Measurements from ENCODE around the gene CLOCK.

CLOCK gene

DNA sequence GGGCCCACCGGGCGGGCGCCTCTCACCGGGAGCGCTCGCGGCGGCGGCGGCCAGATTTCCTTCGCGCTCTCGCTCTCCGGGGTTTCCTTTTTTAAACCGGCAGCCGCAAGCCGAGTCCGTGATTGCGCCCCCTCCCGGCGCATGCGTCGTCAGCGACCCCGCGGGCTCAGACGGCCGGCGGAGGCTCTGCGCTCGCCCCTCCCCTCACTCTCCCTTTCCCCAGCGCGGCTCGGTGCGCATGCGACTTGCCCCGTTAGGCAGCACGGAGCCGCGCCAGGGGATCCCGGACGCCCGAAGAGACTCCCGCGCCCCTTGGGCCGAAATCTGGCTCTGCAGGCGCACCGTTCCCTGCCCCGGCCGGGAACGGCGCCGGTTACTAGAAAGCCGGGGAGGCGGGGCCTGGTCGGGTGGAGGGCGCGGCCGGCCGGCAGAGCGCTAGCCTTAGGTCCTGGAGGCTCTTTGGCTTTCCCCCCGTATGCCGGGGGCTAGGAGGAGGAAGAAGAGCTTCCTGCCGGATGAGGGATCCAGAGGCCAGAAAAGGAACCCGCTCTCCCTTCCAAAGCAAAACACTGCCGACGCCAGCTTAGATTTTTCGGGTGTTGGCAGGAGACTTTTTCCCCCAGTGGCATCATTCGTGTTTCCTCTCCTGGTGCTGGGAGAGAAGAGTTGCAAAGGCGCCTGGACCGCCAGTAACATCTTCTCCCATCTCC, at the start of gene CLOCK (continued):
- TF ChIP-seq ZNF521 (tag by site-specific recombination; IDR thresholded peaks at IDR 0.05) (no peak), ZNF239 (tag by site-specific recombination; IDR thresholded peaks at IDR 0.05) (no peak), ZNF660 (tag by site-specific recombination; IDR thresholded peaks at IDR 0.05) (peak; percentile 41; the same call in 1 of the 2 replicates), ZNF350 (tag by site-specific recombination; IDR thresholded peaks at IDR 0.05) (no peak), ZSCAN16 (tag by site-specific recombination; IDR thresholded peaks at IDR 0.05) (no peak; the same call in 1 of the 2 replicates), MEIS1 (CRISPR knock-in tag; IDR thresholded peaks at IDR 0.05; ENCODE audit: borderline replicate concordance) (no peak), ZNF558 (tag by site-specific recombination; IDR thresholded peaks at IDR 0.05) (no peak), SCRT1 (tag by site-specific recombination; IDR thresholded peaks at IDR 0.05; ENCODE audit: borderline replicate concordance) (no peak), ZFP41 (tag by site-specific recombination; IDR thresholded peaks at IDR 0.05; ENCODE audit: borderline replicate concordance) (no peak), ZNF157 (tag by site-specific recombination; IDR thresholded peaks at IDR 0.05) (no peak), ZNF138 (tag by site-specific recombination; IDR thresholded peaks at IDR 0.05; ENCODE audit: borderline replicate concordance) (no peak), ZNF501 (tag by site-specific recombination; IDR thresholded peaks at IDR 0.05) (peak; percentile 39; the same call in 1 of the 2 replicates), ZNF324 (tag by site-specific recombination; IDR thresholded peaks at IDR 0.05) (0 out of 2 replicates have a peak, but pooled peaks have one; percentile 8), SCRT2 (tag by site-specific recombination; IDR thresholded peaks at IDR 0.05) (no peak), KLF16 (tag by site-specific recombination; IDR thresholded peaks at IDR 0.05) (no peak), RBAK (tag by site-specific recombination; IDR thresholded peaks at IDR 0.05) (no peak), ZNF571 (tag by site-specific recombination; IDR thresholded peaks at IDR 0.05) (no peak), ZBTB20 (tag by site-specific recombination; IDR thresholded peaks at IDR 0.05) (peak; percentile 80; the same call in 1 of the 2 replicates), YY1 (tag by site-specific recombination; IDR thresholded peaks at IDR 0.05) (no peak), ZBTB21 (tag by site-specific recombination; IDR thresholded peaks at IDR 0.05) (no peak), ZNF76 (tag by site-specific recombination; IDR thresholded peaks at IDR 0.05; ENCODE audit: borderline replicate concordance, low read depth) (peak; percentile 25; the same call in 1 of the 2 replicates)
- TF ChIP-seq, protein P1, sequence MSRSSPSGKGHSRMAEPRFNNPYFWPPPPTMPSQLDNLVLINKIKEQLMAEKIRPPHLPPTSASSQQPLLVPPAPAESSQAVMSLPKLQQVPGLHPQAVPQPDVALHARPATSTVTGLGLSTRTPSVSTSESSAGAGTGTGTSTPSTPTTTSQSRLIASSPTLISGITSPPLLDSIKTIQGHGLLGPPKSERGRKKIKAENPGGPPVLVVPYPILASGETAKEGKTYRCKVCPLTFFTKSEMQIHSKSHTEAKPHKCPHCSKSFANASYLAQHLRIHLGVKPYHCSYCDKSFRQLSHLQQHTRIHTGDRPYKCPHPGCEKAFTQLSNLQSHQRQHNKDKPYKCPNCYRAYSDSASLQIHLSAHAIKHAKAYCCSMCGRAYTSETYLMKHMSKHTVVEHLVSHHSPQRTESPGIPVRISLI (tag by site-specific recombination; IDR thresholded peaks at IDR 0.05), result no peak
- TF ChIP-seq, protein P2, sequence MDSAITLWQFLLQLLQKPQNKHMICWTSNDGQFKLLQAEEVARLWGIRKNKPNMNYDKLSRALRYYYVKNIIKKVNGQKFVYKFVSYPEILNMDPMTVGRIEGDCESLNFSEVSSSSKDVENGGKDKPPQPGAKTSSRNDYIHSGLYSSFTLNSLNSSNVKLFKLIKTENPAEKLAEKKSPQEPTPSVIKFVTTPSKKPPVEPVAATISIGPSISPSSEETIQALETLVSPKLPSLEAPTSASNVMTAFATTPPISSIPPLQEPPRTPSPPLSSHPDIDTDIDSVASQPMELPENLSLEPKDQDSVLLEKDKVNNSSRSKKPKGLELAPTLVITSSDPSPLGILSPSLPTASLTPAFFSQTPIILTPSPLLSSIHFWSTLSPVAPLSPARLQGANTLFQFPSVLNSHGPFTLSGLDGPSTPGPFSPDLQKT (IDR thresholded peaks at IDR 0.05; ENCODE audit: borderline replicate concordance, low read depth, low read length), result no peak
- TF ChIP-seq, protein P3, sequence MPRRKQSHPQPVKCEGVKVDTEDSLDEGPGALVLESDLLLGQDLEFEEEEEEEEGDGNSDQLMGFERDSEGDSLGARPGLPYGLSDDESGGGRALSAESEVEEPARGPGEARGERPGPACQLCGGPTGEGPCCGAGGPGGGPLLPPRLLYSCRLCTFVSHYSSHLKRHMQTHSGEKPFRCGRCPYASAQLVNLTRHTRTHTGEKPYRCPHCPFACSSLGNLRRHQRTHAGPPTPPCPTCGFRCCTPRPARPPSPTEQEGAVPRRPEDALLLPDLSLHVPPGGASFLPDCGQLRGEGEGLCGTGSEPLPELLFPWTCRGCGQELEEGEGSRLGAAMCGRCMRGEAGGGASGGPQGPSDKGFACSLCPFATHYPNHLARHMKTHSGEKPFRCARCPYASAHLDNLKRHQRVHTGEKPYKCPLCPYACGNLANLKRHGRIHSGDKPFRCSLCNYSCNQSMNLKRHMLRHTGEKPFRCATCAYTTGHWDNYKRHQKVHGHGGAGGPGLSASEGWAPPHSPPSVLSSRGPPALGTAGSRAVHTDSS (tag by site-specific recombination; IDR thresholded peaks at IDR 0.05), result peak; percentile 56; the same call in 1 of the 2 replicates
- TF ChIP-seq, protein P4, sequence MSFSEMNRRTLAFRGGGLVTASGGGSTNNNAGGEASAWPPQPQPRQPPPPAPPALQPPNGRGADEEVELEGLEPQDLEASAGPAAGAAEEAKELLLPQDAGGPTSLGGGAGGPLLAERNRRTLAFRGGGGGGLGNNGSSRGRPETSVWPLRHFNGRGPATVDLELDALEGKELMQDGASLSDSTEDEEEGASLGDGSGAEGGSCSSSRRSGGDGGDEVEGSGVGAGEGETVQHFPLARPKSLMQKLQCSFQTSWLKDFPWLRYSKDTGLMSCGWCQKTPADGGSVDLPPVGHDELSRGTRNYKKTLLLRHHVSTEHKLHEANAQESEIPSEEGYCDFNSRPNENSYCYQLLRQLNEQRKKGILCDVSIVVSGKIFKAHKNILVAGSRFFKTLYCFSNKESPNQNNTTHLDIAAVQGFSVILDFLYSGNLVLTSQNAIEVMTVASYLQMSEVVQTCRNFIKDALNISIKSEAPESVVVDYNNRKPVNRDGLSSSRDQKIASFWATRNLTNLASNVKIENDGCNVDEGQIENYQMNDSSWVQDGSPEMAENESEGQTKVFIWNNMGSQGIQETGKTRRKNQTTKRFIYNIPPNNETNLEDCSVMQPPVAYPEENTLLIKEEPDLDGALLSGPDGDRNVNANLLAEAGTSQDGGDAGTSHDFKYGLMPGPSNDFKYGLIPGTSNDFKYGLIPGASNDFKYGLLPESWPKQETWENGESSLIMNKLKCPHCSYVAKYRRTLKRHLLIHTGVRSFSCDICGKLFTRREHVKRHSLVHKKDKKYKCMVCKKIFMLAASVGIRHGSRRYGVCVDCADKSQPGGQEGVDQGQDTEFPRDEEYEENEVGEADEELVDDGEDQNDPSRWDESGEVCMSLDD (tag by site-specific recombination; IDR thresholded peaks at IDR 0.05), result peak; percentile 62
- TF ChIP-seq, protein P5, sequence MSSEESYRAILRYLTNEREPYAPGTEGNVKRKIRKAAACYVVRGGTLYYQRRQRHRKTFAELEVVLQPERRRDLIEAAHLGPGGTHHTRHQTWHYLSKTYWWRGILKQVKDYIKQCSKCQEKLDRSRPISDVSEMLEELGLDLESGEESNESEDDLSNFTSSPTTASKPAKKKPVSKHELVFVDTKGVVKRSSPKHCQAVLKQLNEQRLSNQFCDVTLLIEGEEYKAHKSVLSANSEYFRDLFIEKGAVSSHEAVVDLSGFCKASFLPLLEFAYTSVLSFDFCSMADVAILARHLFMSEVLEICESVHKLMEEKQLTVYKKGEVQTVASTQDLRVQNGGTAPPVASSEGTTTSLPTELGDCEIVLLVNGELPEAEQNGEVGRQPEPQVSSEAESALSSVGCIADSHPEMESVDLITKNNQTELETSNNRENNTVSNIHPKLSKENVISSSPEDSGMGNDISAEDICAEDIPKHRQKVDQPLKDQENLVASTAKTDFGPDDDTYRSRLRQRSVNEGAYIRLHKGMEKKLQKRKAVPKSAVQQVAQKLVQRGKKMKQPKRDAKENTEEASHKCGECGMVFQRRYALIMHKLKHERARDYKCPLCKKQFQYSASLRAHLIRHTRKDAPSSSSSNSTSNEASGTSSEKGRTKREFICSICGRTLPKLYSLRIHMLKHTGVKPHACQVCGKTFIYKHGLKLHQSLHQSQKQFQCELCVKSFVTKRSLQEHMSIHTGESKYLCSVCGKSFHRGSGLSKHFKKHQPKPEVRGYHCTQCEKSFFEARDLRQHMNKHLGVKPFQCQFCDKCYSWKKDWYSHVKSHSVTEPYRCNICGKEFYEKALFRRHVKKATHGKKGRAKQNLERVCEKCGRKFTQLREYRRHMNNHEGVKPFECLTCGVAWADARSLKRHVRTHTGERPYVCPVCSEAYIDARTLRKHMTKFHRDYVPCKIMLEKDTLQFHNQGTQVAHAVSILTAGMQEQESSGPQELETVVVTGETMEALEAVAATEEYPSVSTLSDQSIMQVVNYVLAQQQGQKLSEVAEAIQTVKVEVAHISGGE (tag by site-specific recombination; conservative IDR thresholded peaks at IDR 0.05; ENCODE audit: low read depth), result peak; percentile 25; the same call in 1 of the 2 replicates
- TF ChIP-seq, protein P6, sequence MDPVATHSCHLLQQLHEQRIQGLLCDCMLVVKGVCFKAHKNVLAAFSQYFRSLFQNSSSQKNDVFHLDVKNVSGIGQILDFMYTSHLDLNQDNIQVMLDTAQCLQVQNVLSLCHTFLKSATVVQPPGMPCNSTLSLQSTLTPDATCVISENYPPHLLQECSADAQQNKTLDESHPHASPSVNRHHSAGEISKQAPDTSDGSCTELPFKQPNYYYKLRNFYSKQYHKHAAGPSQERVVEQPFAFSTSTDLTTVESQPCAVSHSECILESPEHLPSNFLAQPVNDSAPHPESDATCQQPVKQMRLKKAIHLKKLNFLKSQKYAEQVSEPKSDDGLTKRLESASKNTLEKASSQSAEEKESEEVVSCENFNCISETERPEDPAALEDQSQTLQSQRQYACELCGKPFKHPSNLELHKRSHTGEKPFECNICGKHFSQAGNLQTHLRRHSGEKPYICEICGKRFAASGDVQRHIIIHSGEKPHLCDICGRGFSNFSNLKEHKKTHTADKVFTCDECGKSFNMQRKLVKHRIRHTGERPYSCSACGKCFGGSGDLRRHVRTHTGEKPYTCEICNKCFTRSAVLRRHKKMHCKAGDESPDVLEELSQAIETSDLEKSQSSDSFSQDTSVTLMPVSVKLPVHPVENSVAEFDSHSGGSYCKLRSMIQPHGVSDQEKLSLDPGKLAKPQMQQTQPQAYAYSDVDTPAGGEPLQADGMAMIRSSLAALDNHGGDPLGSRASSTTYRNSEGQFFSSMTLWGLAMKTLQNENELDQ (tag by site-specific recombination; IDR thresholded peaks at IDR 0.05; ENCODE audit: low read depth), result no peak

All from HEK293 (cell line).